Measurements from ENCODE around the gene MRGPRF. TPM values are rescaled to one million over a fixed set of nuclear protein-coding genes. Genes with fewer than 3 reads are reported as not detected.

The MRGPRF gene
- total and polyA plus RNA-seq, 11 donors: 1.6 to 13.1 (median 3.5) TPM

- no peak overlapping the region for H3K4me3 ChIP-seq
- H3K36me3 ChIP-seq: no peaks in the 10 kb centered on the region
- ATAC-seq (peak in 2 of 4 donors; percentile 13 to 16), DNase-seq (no peak)
- peaks cover 0 to 24% (median 9%) of the 10 kb centered on the region in 12 donors for H3K4me1 ChIP-seq
- H3K27ac ChIP-seq: peak overlapping the region in 1 of 12 donors; percentile 39
- 53 to 70% (median 61%) methylated on average over 5 of the region's 5 CpGs for WGBS, 4 donors
- H3K27me3 ChIP-seq: no peaks in the 10 kb centered on the region
- TF ChIP-seq POLR2A (IDR thresholded peaks at IDR 0.05) (no peak), CTCF (IDR thresholded peaks at IDR 0.05) (no peak)
- intact Hi-C loops (cut with DNase I): no loop called here
- peaks cover 0 to 9% (median 0%) of the 10 kb centered on the region in 12 donors for H3K9me3 ChIP-seq
These were observed 34.5 kb downstream of the MRGPRF start for GRCh38 chr11:68978626-68978930.

- Histone ChIP-seq H3K27ac (peak overlapping the region in 1 of 12 donors; percentile 39), H3K27me3 (no peaks in the 10 kb centered on the region), H3K4me3 (no peak overlapping the region), H3K36me3 (no peaks in the 10 kb centered on the region), H3K4me1 (peaks cover 0 to 28% (median 9%) of the 10 kb centered on the region in 12 donors), H3K9me3 (peaks cover 0 to 9% (median 0%) of the 10 kb centered on the region in 12 donors)
- 69 to 76% (median 72%) methylated on average over 11 to 14 of the region's 14 CpGs for WGBS, 4 donors
- no peak for DNase-seq
- intact Hi-C loops (cut with DNase I): no loop called here
- peak in 1 of 4 donors; percentile 9 for ATAC-seq
- TF ChIP-seq CTCF (IDR thresholded peaks at IDR 0.05) (no peak), POLR2A (IDR thresholded peaks at IDR 0.05) (no peak)
These were observed 35.0 kb downstream of the MRGPRF start for GRCh38 chr11:68977781-68978625.

GRCh38 chr11:68976563-68976962 is 36.5 kb downstream of the MRGPRF start:
- TF ChIP-seq POLR2A (IDR thresholded peaks at IDR 0.05) (no peak), CTCF (IDR thresholded peaks at IDR 0.05) (no peak)
- intact Hi-C loops (cut with DNase I): no loop called here
- Histone ChIP-seq H3K36me3 (no peaks in the 10 kb centered on the region), H3K4me3 (no peak overlapping the region), H3K27ac (peak overlapping the region in 2 of 12 donors; percentile 2 to 5), H3K27me3 (no peaks in the 10 kb centered on the region), H3K4me1 (peaks cover 0 to 28% (median 9%) of the 10 kb centered on the region in 12 donors), H3K9me3 (peaks cover 0 to under 1% (median 0%) of the 10 kb centered on the region in 12 donors)
- WGBS, 4 donors: 67 to 73% (median 68%) methylated on average over 3 to 4 of the region's 4 CpGs
- ATAC-seq: peak in 1 of 4 donors; percentile 41
- DNase-seq: no peak

GRCh38 chr11:68976095-68976494 is 37.0 kb downstream of the MRGPRF start:
- no peak for TF ChIP-seq POLR2A (IDR thresholded peaks at IDR 0.05)
- TF ChIP-seq CTCF (IDR thresholded peaks at IDR 0.05): no peak
- Histone ChIP-seq H3K9me3 (no peaks in the 10 kb centered on the region), H3K36me3 (no peaks in the 10 kb centered on the region), H3K27ac (peak overlapping the region in 2 of 12 donors; percentile 2 to 5), H3K27me3 (peaks cover 0 to 3% (median 0%) of the 10 kb centered on the region in 9 donors), H3K4me3 (no peak overlapping the region), H3K4me1 (peaks cover 0 to 28% (median 9%) of the 10 kb centered on the region in 12 donors)
- ATAC-seq (peak in 1 of 4 donors; percentile 20), DNase-seq (no peak)
- intact Hi-C loops (cut with DNase I): no loop called here
- 42 to 57% (median 54%) methylated on average over 4 of the region's 4 CpGs for WGBS, 4 donors
